HepG2 (cell line): Measurements from ENCODE around the gene DDC.

Experiments used
- POLR2A ChIP-seq, 2 experiments: IDR thresholded peaks; 2 replicates each; pipeline ENCODE4 v1.6.1; 2011; ENCODE audit warnings: low read depth in 2 of 2, low read length in 2 of 2, mild to moderate bottlenecking in 1 of 2, moderate library complexity in 1 of 2; ENCODE audit not compliant: insufficient read depth in 1 of 2
- REST ChIP-seq, 2 experiments: IDR thresholded peaks; 2 replicates each; pipeline ENCODE4 v1.6.1; 2011 to 2012; ENCODE audit warnings: low read length in 2 of 2, borderline replicate concordance in 1 of 2, low read depth in 1 of 2, mild to moderate bottlenecking in 1 of 2, moderate library complexity in 1 of 2
- TEAD2 ChIP-seq: sonication (generic); formaldehyde crosslinking; IDR thresholded peaks from 2 replicates; pipeline ENCODE4 v1.9.0; 2021; ENCODE audit warnings: missing genetic modification reagents
- U2AF1 ChIP-seq: fragments of 200-400 bp; formaldehyde crosslinking; optimal IDR thresholded peaks from 2 replicates; pipeline ENCODE3; 2017; ENCODE audit warnings: mild to moderate bottlenecking, low read depth, low read length
- ZNF605 ChIP-seq: sonication (generic); formaldehyde crosslinking; IDR thresholded peaks from 2 replicates; pipeline ENCODE4 v1.8.0; 2022; ENCODE audit warnings: mild to moderate bottlenecking, missing genetic modification reagents

- TF ChIP-seq TEAD2, result no peak
- no peak for TF ChIP-seq ZNF605 (CRISPR knock-in tag)
- no peak for TF ChIP-seq U2AF1
- no peak for TF ChIP-seq REST (IDR thresholded peaks at IDR 0.05; ENCODE audit: borderline replicate concordance in 1 of 2, low read depth in 1 of 2, low read length in 2 of 2)
- TF ChIP-seq POLR2A (IDR thresholded peaks at IDR 0.05; ENCODE audit: insufficient read depth in 1 of 2, low read depth in 2 of 2, low read length in 2 of 2), result no peak
Measured at GRCh38 chr7:50426280-50427045, 138.7 kb downstream of the DDC start.
